ENCODE measurements around the gene RNF182. TPM values are rescaled to one million over a fixed set of nuclear protein-coding genes. Genes with fewer than 3 reads are reported as not detected.

The RNF182 gene
- total RNA-seq, 1 experiment from 2014 or later = 3.7 TPM

DNA sequence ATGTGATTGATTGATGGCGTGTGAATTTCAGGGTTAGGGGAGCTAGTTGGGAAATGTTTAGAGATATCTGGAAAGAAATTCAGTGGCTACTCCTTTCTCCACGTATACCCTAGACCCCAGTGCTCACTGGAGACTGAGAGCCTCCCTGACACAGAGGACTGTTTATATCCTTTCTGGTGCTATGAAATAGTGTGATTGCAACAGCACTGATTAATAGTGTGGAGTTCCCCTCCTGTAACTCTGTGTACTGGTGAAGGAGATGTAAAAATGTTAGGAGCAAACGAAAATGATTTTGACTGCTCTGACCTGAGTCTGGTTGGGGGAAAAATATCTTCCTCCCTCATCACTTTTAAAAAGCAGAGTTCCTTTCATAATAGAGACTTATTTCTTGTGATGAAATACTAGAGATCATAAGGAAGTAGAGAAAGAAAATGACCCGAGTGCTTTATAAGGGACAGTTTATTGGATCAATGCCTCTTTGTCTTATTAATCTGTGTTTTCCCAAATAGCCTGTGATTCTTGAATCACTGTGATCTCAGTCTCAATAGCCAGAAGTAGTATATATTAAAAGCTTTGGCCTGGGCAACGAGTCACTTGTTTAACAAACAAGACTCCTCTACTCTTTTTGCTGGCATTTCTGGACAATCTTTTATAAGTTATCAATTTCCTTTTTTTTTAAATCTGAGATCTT lies 92.3 kb downstream of the RNF182 start:
- H3K27ac Mint-ChIP-seq = no peak overlapping the region
- TF ChIP-seq, protein P1, sequence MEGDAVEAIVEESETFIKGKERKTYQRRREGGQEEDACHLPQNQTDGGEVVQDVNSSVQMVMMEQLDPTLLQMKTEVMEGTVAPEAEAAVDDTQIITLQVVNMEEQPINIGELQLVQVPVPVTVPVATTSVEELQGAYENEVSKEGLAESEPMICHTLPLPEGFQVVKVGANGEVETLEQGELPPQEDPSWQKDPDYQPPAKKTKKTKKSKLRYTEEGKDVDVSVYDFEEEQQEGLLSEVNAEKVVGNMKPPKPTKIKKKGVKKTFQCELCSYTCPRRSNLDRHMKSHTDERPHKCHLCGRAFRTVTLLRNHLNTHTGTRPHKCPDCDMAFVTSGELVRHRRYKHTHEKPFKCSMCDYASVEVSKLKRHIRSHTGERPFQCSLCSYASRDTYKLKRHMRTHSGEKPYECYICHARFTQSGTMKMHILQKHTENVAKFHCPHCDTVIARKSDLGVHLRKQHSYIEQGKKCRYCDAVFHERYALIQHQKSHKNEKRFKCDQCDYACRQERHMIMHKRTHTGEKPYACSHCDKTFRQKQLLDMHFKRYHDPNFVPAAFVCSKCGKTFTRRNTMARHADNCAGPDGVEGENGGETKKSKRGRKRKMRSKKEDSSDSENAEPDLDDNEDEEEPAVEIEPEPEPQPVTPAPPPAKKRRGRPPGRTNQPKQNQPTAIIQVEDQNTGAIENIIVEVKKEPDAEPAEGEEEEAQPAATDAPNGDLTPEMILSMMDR (conservative IDR thresholded peaks at IDR 0.05) = no peak

More for the DNA sequence above, 92.3 kb downstream of the RNF182 start:
- Histone ChIP-seq H3K4ac (ENCODE audit: low read depth, low read length) (no peak overlapping the region), H3K4me1 (ENCODE audit: insufficient read depth, low read length) (no peaks in the 10 kb centered on the region; the same call in 1 of the 2 replicates), H3K79me1 (ENCODE audit: insufficient read depth, low read depth, low read length, poor library complexity, severe bottlenecking) (no peaks in the 10 kb centered on the region), H3T11ph (ENCODE audit: low read length) (no peak overlapping the region), H3K14ac (ENCODE audit: insufficient read depth, low read length) (no peak overlapping the region), H3K27ac (ENCODE audit: insufficient read length, low read depth, low read length) (no peak overlapping the region), H2BK5ac (ENCODE audit: insufficient read length, low read length) (no peak overlapping the region), H3K23ac (ENCODE audit: insufficient read length, low read depth, low read length) (no peak overlapping the region), H2BK15ac (ENCODE audit: low read depth, low read length) (no peak overlapping the region), H3K23me2 (ENCODE audit: insufficient read length, low read depth, low read length, poor library complexity, severe bottlenecking) (no peaks in the 10 kb centered on the region), H4K5ac (ENCODE audit: insufficient read length, low read depth, low read length) (no peak overlapping the region), H2BK12ac (ENCODE audit: insufficient read length, low read depth, low read length) (no peak overlapping the region), H3K27me3 (ENCODE audit: insufficient read depth, low read length) (no peaks in the 10 kb centered on the region), H2BK120ac (ENCODE audit: low read depth, low read length, poor library complexity, severe bottlenecking) (no peak overlapping the region), H3K4me2 (ENCODE audit: insufficient read depth, insufficient read length, low read length) (no peak overlapping the region), H2AFZ (ENCODE audit: low read length) (no peak overlapping the region), H4K91ac (ENCODE audit: insufficient read length, low read depth, low read length) (no peak overlapping the region), H2AK5ac (ENCODE audit: insufficient read length, low read length) (no peak overlapping the region), H4K20me1 (ENCODE audit: control insufficient read depth, insufficient read depth, insufficient read length) (no peaks in the 10 kb centered on the region), H4K8ac (replicated peaks; ENCODE audit: insufficient read length, low read depth, low read length) (no peak overlapping the region), H3K18ac (ENCODE audit: insufficient read length, low read depth, low read length) (no peak overlapping the region), H3K79me2 (ENCODE audit: insufficient read depth, low read length) (no peaks in the 10 kb centered on the region), H3K9ac (ENCODE audit: extremely low read depth, insufficient read length, low read length) (no peak overlapping the region), H3K56ac (ENCODE audit: insufficient read length, low read depth, low read length) (no peak overlapping the region), H2BK20ac (ENCODE audit: low read depth, low read length, poor library complexity, severe bottlenecking) (no peak overlapping the region), H3K9me3 (ENCODE audit: control insufficient read depth, low read depth, low read length) (no peaks in the 10 kb centered on the region)
- Mint-ChIP-seq H3K9me3 (peaks cover 11% of the 10 kb centered on the region in 2 experiments), H3K27me3 (ENCODE audit: low read depth) (peaks cover 16% of the 10 kb centered on the region), H3K36me3 (ENCODE audit: insufficient read depth in 1 of 3, low read depth in 3 of 3) (peaks cover 0 to 11% (median 5%) of the 10 kb centered on the region in 3 experiments; a peak in 6 of 7 replicates), H3K4me1 (peaks cover 31 to 34% of the 10 kb centered on the region in 2 experiments), H3K4me3 (no peak overlapping the region)
- no peak for DNase-seq
- WGBS (ENCODE audit: extremely low coverage, insufficient read length, low lambda C conversion rate) = 100% methylated on average over 1 of the region's 5 CpGs
